NCI-H146 treated with DMSO at 0.1 percent for 48 hours (cell line): ENCODE measurements around the gene TSPAN17.
"Not testable (repeated sequence)": the region's sequence is repeated elsewhere in the genome, so short reads cannot be mapped to it uniquely, and the experiment has no call there.

Experiments used
- DNase-seq: peaks from one replicate; lab custom pipeline; 2025; ENCODE audit not compliant: unreplicated experiment; lab: John Stamatoyannopoulos, UW

TSPAN17 gene, protein sequence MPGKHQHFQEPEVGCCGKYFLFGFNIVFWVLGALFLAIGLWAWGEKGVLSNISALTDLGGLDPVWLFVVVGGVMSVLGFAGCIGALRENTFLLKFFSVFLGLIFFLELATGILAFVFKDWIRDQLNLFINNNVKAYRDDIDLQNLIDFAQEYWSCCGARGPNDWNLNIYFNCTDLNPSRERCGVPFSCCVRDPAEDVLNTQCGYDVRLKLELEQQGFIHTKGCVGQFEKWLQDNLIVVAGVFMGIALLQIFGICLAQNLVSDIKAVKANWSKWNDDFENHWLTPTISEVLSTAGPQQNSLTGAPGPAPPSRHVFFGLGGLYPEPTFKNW

DNA sequence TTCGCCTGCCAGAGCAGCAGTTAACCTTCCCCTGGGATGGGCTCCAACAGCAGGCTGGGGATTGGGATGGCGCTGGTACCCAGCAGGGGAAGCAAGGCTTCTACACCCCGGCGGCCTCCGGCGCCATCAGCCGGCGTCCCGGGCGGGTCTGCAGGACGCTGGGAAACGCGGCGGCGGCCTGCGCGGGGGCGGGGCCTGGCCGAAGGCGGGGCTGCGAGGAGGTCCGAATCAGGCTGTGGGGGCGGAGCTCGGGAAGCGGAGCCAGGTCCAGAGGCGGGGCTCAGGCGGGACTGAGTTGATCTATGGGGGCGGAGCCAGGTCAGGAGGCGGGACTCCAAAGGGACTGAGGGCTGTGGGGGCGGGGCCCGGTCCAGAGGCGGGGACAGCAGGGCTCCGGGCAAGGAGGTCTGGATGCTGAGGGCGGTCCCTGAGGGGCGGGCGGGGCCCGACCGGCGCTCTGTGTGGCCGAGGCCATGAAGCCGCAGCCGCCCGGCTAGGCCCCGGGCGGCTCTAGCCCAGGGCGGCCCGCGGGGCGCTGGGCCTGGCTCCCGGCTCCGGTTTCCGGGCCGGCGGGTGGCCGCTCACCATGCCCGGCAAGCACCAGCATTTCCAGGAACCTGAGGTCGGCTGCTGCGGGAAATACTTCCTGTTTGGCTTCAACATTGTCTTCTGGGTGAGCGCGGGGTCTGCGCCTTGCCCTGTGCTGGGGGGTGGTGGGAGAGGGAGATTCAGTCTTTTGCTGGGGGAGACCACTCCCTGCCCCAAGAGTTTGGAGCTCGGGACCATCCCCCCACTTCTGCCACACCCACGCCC lies at the start of gene TSPAN17:
TSPAN17 (plus strand) TSS at position 455 of the 813 bp plus-strand sequence; CDS start at position 587, 132 bp downstream.
- peak; percentile 90 for DNase-seq

DNA sequence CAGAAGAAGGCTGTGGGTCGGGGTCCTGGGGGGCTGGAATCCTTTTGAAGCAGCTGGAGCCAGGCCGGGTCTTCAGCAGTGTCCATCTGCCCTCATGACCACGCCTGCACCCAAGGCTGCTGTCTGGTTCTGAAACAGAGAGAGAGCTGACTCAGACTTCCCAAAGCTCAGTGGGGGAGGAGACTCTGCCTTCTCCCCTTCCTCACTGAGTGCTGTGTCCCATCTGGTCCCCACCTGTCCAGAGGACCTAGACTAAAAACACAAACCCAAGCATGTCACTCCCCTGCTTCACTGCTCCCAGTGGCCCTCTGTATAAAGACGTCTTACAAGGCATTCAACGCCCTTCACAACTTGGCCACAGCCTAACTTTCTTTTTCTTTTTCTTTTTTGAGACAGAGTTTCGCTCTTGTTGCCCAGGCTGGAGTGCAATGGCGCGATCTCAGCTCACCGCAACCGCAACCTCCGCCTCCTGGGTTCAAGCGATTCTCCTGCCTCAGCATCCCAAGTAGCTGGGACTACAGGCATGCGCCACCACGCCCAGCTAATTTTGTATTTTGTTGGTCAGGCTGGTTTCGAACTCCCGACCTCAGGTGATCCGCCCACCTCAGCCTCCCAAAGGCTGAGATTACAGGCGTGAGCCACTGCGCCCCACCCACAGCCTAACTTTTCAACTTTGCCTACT lies 47.4 kb upstream of the TSPAN17 start:
- DNase-seq = not testable (repeated sequence)

DNA sequence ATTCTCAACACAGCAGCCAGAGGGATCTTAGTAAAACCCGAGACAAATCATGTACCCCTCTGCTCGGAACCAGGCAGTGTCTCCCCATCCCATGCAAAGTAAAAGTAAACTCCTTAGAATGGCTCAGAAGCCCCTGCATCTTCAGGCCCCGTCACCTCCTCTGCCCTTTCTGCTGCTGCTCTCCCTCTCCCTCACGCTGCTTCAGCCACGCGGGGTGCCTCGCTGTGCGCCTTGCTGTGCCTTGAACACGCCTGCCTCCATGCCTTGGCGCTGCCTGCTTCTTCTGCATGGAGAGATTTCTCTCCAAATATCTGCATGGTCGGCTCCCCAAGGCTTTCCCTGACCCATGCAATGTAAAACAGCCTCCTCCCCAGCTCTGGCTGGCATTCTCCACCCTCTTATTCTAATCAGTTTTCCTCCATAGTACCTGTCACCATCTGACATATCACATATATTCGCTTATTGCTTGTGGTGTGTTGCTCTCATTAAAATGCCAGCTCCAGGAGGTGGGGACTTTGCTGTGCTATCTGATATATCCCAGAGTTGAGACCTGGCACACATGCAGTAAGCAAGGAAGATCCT lies 45.3 kb upstream of the TSPAN17 start:
- no peak for DNase-seq

DNA sequence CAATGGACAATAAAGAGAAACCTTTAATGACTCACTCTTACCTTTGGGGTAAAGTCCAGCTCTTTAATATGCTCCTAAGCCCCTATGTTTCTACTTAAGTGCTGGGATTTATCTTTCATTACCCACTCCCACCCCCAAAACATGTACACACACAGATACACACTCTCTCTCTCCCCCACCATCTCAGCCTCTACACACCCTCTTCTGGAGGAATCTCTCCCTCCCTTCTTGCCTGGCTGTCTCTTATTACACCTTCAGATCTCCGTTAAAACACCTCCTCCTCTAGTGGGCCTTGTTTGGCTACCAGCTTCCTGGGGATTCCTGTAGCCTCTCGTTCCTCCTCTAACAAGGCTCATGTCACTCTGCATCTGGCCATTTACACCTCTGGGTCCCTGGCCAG lies 44.2 kb upstream of the TSPAN17 start:
- no peak for DNase-seq

DNA sequence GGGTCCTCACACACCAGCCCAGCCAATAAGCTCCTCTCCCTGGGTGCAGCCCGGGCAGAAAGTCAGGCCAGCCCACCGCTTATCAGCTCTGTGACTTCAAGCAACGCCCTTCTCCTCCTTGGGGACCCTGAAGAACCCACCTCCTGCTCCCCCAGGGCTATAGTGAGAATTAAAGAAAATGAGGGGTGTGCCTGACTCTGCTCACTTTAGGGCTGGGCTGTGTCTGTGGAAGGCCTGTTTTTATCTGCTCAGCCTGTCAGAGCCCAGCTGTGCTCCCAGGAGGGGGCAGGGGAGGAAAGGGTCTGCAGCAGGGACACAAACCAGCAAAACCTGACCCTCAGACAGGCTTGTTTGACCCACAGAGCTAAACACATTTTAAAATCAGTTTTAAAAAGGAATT lies 41.3 kb upstream of the TSPAN17 start:
- DNase-seq = no peak

DNA sequence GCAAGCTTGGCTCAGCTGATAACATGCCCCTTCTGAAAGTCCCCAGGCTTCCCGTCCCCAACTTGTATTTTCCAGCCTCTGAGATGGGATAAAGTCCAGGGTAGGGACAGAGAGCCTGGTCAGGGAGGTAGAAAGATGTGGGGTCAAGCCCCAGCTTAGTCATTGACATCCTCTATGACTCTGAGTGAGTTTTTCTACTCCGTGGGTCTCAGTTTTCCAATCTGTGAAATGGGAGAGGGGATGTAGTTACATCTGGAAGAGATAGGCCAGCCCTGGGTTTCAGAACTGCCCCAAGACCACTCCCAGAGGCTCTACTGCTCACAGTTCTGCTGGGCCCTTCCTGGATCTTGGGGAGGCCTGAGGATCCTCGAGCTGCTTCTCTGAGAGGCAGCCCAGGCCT lies 40.4 kb upstream of the TSPAN17 start:
- no peak for DNase-seq

DNA sequence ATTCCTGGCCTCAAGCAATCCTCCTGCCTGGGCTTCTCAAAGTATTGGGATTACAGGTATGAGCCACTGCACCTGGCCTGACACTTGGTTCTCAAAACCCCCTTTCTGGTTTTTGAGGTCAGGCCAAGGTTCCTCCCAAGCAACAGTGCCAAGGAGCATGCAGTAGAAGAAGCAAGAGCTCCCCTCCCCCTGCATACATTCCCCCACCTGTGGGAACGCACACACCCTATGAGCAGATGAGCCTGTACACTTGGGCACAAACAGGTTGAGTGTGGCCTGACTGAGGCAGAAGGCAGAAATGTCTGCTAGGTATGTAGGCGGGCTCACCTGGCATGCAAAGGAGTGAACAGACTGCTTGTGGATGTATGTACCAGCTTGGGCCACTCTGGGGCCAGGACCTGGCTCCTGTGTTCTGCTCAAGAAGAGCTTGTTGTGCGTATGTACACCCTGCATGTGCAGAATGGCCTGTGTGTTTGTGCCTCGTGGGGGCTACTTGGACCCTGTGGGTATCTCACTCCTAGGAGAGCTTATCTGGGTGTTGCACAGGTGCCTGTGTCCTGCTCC lies 39.1 kb upstream of the TSPAN17 start:
- DNase-seq = no peak

DNA sequence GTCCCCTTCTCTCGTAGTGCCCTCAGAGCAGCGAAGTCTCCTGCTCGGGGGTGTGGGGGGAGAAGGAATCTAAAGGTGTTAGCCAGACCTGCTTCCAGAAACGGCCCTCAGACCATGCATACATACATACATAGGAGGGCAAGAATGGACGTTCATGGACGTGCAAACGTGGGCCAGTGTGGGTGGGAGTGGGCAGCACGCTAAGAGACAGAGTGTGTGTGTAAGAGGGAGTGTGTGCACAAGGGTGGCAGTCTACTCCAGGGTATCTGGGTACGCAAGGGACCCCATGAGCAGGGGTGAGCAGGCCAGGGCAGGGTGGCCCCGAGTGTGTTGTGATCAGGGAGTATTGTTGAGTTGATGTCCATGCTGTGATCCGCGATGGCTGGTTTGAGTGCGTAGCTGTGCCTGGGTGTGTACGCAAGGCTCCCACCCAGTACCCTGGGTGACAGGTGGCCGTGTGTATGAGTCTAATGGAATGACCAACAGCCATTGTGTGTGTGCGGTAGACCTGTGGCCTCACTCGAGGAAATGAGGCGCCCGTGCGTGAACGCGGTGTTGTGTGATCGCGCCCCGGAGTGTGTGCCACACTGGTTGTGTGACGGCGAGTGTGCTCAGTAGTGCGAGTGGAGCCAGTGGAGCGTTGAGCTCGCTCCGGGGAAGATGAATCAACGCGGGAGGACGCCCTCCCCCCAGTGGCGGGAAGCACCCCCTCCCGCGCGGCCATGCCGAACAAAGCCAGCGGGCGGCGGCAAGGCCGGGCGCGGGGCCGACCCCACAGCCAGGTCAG lies 38.2 kb upstream of the TSPAN17 start:
- DNase-seq = no peak

DNA sequence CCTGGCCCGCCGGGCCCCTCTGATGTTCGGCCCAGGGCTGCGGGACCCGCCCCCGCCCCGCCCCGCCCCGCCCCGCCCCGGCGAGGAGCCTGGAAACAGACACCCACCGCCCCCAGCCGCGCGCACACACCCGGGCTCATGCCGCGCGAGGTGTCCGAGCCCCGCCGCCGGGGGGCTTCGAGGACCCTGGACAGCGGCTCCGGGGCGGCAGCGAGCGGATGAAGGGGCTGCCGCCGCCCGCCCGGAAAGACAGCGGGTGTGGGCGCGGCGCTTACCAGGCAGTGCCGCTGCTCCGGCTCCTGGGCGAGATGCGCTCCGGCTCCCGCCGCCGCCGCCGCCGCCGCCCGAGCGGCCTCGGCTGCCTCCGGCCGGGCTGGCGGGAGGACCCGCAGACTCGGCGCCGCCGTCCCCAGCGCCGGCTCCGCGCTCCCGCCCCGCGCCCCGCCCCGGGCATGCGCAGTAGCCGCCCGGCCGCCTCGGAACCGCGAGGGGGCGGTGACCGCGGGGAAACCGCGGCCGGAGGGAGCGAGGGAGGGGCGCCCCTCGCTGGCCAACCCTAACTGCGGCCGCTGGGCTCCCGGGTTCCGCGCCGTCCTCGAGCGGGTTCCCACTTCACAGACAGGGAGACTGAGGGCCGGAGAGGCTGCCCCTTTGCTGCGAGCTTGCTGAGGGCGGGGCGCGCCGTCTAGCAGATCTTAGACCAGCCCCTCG lies 37.4 kb upstream of the TSPAN17 start, which contains the start of gene GPRIN1:
GPRIN1 (minus strand) TSS at position 433 of the 711 bp plus-strand sequence. CDS start 10,322 bp downstream, outside the sequence.
- DNase-seq = peak; percentile 30

DNA sequence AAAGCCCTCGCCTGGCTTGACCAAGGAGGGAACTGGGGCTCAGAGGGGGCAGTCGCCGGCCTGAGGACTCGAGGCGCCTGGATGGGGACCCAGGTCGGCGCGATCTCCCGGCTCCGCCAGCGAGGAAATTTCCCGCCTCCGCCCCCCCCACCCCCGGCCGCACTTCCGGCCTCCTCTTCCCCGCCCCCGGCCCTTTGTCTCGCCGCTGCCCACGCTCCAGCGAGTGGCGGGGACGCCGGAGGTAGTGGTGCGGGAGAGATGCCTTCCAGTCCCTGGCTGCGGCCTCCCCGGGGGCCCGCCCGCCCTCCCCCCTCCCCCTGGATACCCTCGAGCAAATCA lies 36.9 kb upstream of the TSPAN17 start:
- no peak for DNase-seq

DNA sequence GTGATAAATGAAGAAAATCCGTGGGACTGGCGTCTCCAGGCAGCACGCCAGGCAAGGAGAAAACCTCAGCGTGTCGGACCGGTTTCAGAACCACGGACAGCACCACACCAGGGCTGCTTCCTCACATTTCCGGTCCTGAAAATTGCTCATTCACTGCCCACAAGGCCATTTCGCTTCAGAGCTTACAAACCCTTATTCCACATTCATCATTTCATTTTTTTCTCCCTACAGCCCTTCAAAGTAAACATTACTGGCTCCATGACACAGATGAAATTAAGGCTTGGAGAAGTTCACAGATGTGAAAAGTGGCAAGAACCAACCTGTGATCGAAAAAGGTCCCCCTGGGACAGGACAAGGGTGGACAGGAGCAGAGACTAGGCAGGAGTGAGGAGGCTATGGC lies 35.8 kb upstream of the TSPAN17 start:
- DNase-seq = no peak

DNA sequence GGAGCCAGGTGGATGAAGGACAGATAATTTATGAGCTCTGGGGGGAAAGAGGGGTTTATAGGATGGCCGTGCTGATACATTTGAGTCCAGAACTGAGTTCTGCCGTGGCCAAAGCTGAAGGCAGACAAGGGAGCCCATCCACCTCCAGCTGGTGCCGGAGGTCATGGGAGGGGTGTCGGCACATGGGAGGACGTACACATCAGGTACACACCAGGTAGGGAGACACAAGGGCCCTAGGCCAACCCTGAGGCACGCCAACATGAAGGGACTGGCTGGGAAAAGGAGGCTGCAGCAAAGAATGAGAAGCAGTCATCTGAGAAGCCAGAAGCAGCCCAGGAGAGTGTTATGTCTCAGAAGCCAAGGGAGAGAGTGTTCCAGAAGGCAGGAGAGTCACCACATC lies 35.3 kb upstream of the TSPAN17 start:
- DNase-seq = no peak

DNA sequence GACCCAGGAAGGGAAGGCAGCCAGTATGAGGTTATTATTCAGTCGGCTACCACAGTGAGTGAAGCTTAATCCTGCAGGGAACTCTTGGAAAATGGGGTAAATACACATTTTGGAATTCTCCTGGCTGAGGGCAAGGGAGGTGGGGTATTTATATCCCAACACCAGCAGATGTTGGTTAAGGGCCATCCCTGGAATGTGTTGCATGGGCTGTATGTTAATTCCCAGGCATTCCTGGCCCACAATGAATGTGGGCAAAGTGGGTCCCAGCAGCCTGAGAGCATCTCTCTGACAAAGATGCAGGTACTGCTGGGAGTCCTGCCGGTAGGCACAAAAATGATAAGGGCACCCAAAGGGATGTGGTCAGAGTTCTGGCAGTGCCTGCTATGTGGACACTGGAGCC lies 34.4 kb upstream of the TSPAN17 start:
- DNase-seq = no peak

DNA sequence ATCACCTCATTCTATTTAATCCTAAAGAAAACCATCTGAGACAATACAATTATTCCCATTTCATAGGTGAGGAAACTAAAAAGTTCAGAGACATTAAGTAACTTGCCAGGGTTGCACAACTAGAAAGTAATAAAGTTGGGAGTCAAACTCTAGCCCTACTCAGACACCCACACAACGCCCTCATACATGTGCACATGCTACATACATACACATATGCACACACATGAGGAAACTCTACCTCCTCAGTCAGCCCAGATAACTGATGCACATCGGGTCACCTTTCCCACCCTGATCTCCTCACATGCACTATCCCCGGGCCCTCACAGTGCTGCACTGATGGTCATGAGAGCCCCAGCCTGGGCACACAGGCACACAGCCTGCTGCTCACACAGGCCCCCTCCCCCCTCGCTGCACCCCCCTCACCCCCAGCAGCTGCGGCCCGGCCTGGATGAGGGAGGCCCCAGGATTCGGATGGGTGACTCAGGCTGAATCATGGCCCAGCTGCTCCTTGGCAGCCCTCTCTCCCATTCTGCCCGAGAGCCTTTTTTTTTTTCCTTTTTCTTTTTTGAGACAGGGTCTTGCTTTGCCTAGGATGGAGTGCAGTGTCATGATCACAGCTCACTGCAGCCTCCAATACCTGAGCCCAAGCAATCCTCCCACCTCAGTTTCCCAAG lies 32.3 kb upstream of the TSPAN17 start:
- no peak for DNase-seq

DNA sequence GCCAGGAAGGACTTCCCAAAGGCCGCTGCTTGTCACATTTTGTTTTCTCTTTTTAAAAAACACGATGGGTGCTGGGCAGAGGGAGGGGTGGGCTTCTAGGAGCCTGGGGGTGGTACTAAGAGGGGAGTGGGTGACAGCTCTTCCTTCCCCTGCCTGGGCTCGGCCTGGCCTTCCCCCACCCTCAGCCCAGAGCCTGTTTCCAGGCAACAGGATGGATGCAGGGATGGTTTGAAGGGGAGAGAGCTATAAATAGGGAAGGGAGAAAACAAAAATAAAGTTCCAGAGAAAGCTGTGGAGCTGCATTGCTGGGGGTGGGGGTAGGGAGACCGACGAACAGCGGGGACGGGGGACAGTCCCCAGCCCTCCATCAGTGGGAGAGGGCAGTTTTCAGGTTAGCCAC lies 30.8 kb upstream of the TSPAN17 start:
- DNase-seq = no peak

DNA sequence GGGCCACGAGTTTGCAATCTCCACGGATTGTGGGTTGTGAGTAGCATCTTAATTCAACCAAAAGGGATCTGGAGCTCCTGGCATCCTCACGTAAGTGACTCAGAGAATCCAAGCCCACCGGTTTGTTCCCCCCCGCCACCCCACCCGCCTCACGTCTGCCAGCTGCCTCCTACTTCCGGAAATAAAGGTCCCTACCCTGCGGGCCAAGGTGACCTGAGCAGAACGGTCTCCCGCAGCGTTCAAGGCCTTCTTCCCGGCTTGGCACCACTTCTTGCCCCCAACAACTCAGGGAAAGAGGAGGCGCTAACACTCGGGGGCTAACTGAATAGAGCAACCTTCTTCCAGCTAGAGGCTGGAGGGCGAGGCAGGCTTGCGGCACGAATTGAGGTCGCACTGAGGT lies 28.5 kb upstream of the TSPAN17 start:
- DNase-seq = no peak

DNA sequence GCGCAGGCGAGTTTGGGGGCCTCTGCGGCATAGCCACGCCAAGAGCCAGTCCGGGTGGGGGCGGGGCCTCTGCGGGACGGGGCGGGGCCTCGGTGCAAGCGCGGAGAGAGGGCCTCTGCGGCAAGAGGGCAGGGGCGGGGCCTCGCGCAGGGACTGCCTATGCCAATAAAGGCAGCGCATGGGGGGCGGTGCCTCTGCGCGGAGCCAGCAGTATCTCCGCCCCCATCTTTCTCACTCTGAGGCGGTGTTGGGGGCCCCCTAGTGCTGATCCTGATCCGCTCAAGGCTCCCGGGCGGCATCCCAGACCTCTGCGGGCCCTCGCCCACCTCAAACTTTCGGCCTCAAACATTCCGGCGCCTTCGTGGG lies 28.1 kb upstream of the TSPAN17 start:
- peak; percentile 70 for DNase-seq

DNA sequence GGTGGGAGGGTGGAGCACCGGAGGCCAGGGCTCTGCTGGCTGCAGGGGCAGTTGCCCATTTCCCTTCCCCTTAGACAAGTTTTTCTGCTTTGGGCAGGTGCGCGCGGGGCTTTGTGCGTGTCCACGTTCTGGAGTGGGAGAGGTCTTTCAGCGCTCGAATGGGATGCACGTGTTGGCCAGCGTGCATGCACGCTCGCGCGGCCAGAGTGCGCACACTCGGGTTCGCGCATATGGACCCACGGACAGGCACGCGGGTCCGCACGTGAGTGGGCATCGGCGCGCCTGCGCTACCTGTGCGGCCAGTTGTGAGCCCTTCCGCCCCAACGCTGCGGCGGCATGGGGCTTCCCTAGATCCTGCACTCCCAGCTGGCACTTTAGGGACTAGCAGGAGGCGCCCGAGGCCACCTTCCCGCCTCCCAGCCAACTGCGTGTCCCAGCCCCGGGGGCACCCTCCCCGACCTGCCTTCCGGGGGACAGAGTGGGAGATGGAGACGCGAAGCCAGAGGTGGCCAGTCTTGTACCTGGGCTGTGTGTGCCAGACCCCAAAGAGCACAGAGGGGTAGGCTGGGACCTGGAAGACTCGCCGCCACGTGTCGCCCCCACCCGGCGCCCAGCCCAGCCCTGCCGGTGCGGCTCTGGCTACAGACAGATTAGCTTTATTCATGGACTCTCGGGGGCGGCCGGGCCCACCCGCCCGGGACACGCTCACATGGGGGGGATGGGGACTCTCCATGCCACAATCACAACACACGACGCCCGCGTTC lies 27.5 kb upstream of the TSPAN17 start:
- DNase-seq = no peak
